Epidermal melanocyte (primary cell): ENCODE measurements around the gene PARVB.

Source experiments
- DNase-seq: peaks from one replicate; pipeline ENCODE4 v3.0.0; 2011; ENCODE audit warnings: low spot score; ENCODE audit not compliant: insufficient read length

The PARVB gene

DNA sequence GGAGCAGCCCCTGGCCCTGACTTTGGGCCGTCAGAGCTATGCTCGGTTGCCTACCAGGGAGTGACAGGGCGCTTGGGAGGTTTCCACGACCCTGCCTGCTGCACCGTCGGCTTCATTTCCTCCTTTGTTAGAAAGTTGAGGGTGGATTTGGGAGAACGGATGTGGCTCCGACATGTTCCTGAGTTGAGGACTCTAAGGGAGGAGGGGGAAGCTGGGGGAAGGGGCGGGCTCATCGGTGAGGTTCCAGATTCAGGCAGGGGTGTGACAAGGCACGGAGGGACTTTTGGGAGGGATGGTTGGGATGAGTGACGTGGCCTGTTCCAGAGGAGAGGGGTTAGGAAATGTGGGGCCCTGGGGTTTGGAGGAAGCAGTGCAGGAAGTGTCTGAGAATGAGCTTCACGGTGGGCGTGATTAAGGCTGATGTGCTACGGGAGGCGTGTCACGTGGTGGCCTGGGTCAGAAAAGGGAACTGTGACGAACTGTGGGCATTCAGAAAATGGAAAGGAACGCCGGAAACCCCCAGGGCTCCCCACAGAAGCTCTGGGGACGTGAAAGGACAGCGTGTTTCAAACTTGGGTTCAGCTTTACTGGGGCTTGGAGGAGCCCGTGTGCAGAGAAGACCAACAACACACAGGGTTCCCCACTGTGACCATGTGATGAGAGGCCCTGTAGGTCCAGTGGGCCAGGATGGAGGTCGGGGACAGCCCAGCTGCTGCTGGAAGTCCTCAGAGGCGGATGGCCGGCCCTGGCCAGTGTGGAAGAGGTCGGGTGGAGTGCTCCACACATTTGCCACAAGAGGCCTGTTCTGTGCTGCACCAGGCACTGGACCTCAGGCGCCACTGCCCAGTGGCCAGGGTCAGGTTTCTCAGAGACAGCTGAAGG, 2.8 kb downstream of the PARVB start:
- peak; percentile 83 for DNase-seq

DNA sequence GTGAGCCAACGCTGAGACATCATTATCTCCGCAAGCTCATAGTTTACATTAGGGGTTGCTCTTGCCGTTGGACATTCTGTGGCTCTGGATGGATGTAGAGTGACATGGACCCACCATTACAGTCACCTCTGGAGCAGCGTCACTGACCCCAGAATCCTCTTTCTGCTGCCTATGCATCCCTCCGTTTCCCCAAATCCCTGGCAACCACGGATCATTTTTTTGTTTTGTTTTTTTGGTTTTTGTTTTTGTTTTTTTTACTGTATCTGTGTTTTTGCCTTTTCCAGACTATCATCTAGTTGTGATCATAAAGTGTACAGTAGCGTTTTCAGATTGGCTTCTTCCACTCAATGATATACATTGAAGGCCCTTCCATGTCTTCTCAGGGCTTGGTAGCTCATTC, 4.0 kb downstream of the PARVB start:
- no peak for DNase-seq

DNA sequence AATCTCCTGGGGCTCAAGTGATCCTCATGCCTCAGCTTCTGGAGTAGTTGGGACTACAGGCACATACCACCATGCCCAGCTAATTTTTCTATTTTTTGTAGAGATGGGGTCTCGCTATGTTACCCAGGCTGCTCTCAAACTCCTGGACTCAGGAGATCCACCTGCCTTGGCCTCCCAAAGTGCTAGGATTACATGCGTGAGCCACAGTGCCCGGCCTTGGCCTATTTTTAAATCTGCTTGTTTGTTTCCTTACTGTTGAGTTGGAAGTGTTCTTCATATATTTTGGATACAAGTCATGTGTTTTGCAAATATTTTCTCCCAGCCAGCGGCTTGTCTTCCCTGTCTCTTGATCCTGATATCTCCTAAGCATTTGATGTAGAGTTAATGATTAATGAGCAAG, 5.0 kb downstream of the PARVB start:
- DNase-seq, result no peak

DNA sequence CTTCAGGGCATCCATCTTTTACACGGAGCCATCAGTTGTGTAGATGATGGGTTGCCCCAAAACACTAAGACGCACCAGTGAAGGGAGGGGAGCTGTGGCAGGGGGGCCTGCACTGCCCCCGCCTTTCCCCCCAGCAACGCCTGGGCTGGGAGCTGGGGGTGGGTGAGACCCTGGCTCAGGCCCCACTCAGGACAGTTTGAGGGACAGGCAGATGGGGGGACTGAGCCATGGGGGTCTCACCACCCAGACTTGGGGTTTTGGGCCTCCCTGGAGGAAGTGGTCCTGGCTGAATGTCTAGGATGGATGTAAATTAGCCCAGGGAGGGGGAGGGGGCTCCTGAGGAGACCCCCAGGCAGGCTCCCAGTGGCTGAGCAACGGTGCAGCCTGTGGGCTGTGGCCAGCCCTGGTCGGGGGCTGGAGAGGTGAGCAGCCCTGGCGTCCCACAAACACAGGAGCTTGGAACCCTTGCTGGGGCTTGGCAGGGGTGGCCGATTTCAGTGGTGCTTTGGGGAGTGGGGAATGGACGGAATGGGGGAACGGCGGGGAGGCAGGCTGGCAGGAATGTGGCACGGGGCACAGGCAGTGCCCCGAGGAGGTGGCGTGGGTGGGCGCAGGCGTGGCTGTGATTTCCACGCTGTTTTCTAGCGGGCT, 6.1 kb downstream of the PARVB start:
- DNase-seq, result no peak

DNA sequence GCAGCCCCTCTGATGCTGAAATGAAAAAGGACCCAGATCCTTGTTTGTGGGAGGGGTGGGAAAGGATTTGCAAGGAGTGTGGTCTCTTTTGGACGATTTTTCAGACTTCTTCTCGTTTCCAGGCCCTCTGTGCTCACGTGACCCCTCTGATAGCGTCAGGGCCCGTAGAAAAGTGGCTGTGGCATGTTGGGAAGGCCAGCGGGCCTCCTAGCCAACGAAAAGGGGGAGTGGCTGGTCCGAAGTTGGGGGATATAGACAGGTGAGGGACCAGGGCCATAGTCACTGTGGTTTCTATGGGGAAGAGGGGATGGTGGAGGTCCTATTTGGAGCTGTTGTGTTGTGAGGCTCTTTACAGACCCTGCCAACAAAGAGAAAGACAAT, 6.6 kb downstream of the PARVB start:
- DNase-seq, result no peak

DNA sequence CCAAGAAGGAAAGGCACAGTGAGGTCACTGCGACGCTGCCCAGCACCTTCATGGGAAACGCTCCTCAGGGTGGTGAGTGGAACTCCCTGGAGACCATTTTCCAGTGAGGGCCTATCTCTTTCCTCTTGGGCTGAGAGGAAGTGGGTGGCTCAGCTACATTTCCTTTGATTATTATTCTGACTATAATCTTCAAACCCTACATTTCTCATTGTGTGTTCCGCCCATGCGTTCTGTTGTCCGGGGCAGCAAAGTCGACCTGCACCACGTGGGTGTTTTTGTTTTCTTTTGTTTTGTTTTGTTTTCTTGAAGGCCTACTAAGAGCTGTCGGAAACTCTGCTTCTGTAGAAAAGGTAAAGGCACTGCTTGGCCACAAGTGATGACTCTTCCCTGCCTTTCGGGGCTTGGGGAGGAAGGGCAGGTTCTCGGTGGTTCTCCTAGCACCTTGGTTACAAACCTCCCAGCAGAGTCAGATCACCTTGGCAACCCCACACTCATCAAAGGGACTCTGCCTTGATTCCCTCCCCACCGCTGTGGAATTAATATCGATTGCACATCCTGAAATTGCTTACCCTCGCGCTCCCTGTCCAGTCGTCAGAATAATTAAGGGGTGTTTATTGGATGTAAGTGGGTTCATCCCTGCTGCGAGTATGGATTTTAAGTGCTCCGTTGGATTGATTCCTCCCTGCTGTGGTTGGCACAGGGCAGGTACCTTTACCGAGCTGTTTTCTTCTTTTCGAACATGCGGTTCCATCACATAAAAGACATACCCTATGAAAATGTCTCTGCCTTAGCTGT, 7.3 kb downstream of the PARVB start:
- no peak for DNase-seq

DNA sequence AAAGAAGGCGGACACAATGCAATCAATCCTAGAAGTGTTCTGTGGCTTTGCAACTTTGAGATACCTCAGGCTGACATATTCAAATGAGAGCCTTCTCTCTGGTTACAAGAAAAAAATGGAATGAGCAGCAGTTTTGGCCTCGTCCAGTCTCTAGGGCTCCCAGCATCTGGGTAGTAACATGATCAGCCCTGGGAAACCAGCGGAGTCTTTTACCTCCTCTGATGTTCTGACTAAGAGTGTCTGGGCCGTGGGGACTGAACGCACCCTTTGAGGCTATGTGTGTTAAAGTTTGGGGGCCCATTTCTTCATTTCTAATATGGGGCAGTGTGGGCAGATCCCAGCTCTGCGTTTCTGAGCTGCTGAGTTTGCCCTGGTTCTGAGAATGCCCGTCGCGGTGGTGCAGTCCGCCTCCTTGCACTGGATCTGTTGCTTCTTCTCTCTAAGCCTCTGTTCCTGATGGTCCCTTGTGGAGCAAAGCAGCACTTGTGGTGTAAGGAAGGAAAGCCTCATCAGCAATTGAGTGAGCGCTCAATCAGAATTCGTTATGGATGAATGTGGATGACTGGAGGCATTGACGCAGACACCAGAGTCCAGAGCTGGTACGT, 8.1 kb downstream of the PARVB start:
- no peak for DNase-seq

DNA sequence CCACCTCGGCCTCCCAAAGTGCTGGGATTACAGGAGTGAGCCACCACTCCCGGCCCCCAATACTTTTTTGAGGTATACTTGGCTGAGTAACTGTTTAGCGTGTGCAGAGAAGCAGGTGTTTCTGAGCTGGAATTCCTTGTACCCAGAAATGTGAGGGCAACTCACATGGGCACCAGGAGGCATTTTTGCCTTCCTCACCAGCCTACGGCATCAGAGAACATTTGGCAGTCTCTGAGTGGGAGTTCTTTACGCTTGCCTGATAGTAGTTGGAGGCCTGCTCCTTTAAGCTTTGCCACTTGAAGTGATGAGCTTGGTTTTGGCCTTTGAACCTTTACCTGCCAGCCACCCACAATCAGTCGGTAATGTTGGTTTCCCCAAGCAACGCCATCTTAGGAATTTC, 9.2 kb downstream of the PARVB start:
- DNase-seq, result no peak

DNA sequence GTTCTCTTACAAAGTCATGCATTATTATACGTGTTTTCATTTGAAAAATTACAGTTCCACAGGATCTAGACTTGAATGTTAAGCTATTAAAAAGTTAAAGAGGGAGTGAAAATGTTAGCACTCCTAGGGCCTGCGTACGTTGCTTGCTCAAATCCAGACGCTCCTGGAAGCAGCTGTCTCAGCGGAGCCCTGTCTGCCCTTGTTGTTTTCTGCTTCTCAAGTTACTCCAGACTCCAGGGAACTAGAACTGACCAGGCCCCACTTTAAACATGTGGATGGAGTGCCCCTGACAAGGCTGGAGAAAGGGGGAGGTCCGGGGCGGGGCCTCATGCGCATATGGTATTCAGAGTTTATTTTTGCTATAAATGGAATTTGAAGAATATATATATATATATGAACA, 9.6 kb downstream of the PARVB start:
- no peak for DNase-seq

DNA sequence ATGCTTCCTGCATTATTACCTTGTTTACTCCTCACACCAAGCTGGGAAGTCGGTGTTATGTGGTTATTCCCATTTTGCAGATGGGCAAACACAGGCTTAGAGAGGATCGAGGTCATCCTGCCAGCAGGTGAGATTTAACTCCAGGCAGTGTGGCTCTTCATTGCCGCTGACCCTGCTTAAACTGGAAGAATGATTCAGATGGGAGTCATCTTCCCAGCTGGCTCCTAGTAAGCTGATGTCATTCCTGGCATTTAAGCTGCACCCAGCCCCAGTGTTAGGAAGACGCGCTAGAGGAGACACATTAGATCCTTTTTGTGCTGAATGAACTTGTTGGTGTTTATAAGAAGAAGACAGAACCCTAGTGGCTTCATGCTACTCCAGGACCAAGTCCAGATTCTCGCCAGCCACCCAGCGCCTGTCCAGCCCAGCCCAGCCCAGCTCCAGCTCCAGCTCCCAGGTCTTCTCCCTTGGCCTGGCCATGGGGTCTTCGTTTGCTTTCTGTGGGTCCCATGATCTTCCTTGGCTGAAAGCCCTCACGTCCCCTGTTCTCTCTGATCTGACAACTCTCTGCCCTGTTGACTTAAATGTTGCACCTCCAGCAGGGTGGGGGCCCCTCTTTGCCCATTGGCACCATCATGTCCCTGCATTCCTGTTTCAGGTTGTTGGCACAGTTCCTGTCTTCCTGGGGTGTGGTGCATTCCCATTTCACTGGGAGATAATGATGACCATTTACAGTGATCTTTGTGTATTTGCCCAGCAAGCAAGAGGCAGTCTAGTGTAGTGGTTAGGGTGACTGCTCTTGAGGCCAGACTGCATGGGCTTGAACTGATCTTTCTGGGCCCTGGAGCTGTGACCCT, 13.6 kb downstream of the PARVB start:
- peak; percentile 41 for DNase-seq

DNA sequence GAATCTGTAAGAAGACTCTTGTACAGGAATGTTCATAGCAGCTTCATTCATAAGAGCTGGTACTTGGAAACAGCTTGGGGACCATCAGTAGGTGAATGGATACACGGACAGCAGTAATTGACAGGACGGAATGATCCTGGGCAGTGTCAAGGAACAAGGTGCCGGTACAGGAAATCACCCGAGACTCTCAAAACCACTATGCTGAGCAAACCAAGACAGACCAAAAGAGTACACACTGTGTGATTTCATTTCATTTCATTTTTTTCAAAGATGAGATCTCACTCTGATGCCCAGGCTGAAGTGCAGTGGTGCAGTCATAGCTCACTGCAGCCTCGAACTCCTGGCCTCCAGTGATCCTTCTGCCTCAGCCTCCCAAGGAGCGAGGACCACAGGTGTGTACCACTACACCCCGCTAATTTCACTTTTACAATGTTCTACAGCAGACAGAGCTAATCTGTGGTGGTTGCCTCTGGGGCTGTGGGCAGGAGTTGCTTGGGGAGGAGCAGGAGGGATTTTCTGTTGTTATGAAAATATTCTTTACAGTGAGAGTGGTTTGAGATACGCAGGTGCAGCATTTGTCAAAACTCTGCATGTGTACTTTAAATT, 15.6 kb downstream of the PARVB start:
- DNase-seq, result no peak

DNA sequence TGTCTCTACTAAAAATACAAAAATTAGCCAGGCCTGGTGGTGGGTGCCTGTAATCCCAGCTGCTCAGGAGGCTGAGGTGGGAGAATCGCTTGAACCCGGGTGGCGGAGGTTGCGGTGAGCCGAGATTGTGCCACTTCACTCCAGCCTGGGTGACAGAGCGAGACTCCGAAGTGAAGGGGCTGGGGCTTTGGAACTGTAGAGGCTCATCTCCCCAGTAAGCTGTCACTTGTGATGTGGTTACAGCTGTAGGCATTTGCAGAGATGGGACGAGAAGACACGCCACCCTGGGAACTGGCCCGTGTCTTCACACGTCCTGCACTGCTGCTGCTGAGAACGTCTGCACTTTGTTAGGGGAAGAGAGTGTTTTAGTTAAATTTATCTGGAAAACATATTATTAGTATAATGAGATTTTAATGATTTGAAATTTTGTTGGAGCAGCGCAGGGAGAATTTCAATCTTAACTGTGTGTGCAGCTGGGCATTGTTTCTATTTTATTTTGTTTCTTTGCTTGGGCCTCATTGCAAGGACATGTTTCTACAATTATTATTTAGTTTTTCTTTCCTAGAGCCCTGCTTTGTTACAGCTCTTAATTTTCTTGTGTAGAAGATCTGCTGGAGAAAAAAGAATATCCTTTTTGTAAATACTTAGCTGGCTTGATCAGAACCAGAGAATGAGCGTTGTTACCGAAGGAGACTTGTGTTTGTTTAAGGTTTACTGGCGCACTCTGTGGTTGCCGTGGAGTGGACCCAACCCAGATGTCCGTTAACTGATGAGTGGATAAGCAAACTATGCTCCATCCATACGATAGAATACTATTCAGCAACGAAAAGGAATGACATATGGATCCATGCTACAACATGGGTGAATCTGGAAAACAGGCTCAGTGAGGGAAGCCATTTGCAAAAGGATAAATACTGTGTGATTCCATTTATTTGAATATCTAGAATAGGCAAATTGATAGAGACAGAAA, 18.4 kb downstream of the PARVB start:
- DNase-seq, result no peak

DNA sequence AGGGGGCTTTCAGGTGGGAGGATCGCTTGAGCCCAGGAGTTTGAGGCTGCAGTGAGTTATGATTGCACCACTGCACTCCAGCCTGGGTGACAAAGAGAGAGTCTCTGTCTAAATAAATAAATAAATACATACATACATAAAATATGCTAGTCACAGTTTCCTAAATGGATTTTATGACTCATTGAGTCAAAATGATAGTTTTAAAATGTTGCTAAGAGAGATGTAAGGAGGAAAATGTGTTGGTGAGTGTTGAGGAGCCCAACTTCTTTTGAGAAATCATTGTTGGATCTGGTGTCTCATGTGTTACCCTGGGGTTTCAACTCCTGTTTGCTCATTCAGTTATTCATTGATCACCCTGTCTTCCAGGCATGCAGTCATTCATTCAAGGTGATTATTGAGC, 21.0 kb downstream of the PARVB start:
- no peak for DNase-seq

DNA sequence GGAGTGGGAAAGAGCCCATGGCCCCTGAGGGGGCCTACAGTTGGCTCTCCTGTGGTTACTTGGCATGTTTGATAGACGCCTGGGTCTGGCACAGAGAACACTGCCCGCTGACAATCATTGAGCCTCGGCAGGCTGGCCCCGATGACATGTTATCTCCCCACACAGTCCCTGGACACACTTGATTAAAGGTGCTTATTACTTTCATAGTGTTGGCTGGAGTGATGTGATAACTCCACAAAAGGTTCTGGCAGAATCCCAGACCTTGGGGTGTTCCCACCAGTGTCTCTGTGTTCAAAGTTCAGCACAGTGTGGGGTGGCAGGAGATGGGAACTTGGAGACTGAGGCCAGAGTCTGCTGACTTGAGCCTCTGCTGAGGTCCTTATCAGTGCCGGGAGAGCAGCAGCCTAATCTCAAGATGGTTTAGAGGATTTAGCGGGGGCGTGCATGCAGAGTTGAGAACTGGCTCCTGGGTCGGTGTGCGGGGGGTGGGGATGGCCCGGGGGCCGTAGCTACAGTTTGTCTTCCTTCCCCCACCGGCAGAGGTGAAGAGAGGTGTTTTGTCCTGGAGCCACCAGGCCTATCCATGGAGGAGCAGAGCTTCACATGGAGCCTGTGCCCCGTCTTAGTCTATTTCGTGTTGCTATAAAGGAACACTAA, 22.5 kb downstream of the PARVB start:
- DNase-seq, result no peak

DNA sequence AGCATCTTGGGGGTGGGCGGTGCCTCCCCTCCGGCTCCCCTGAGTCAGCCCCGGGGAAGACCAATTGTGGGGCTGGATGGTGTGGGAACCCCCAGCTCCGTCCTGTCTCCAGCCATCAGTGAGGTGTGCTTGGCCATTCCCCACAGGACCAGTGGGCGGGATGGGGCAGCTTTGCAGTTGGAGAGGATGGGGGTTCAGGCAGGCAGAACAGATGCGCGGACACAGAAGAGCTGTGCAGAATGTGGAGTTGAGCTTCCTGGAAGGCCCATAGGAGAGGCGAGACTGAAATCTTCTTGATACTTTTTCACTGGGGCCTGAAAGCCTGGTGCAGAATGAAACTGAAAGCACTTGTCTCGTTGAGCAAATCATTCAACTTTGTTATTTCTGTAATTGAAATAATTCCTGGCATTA, 23.8 kb downstream of the PARVB start:
- no peak for DNase-seq

DNA sequence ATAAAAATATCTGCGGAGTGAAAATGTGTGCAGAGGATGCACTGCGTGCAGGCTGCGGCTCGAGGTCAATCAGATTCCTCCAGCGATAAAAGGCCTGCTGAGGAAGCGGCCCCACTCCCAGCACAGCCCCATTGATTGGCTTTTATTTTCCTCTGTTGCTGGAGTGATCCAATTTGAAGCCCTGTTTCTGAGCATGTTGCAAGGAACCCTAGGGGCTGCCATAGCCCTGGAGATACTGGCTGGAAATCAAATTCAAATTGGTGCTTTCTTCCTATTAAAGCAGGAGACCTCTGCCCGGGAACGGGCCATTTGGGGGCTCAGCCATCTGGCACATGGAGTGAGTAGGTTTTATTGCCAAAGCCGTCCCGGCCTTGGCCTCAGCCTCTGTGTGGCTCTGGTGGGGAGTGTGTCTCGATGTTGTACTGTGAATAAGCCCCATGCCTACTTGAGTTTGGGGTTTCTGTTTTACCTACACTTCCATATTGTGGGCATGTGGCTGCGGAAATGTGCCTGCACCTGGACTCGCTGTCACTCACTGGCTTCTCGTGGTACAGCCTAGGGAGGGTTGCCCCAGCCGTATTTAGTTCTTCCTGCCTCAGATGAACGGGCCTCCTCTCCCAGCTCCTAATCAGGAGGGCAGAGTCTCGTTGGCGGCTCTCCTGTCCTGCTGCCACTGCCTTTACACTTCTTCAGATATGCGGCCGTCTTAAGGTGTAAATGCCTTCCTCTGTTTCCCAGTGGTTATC, 25.6 kb downstream of the PARVB start:
- DNase-seq, result no peak

DNA sequence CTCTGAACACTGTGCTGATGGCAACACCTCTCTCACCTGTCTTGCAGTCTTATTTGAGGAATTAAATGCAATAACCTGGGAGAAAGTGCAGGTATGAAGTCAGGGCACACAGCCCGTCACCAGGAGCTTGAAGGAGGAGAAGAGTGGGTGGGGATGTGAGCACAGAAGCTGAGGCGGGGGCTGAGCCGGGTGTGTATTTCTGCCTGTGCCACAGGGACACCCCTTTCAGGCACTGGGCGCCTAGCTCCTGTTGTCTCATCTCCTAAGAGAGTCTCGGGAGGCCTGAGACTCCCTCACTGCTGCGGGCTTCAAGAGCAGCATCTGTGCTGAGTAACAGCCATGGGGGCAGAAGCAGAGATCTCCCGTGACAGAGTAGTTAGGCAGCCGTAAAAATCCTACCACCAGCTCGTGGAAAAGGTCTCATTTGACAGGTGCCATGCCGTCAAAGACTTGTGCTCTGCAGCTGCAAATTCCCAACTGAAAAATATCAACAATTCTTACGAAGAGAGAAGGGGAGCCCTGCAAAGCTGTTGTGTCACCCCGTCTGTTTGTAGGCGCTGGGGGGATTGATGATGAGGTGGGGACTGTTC, 26.8 kb downstream of the PARVB start:
- no peak for DNase-seq

DNA sequence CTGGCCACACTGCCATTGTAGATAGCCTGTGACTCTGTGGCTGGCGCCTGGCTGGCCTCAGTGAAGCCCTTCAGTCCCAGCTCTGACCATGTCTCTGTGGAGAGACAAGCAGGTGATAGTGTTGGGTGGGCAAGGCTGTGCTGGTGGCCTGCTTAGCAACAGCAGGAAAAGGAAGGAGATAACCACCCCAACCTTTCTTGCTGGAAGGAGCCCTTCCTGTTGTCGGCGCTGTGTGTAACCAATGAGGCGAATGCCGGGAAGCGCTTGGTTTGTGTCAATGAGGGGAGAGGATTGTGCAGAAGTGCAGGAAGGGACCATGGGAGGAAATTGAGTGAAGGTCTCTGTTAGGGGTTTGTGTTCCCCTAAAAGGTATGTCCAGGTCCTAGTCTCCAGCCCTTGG, 27.3 kb downstream of the PARVB start:
- no peak for DNase-seq
